ENCODE data around the gene C4BPB.

Gene C4BPB

DNA sequence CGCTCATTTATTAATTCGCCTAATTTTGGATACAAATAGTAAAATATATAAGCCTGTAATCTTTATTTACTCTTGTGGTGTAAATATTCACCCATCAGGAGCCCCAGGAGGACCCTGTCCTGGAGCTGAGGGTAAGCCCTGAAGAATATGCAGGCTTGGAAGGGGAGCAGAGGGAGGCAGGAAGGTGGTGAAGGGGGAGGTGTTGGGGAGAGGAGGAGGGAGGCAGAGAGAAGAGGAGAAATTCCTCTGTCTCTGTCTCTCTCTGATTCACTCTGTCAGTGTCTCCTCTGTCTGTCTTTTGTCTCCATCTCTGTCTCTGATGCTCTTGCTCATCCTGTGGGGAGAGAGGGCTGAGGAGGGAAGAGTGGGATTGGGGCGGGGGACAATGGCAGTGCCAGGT, 2.8 kb upstream of the C4BPB start:
- no peak overlapping the region for H3K27ac ChIP-seq
- TF ChIP-seq, protein P1, sequence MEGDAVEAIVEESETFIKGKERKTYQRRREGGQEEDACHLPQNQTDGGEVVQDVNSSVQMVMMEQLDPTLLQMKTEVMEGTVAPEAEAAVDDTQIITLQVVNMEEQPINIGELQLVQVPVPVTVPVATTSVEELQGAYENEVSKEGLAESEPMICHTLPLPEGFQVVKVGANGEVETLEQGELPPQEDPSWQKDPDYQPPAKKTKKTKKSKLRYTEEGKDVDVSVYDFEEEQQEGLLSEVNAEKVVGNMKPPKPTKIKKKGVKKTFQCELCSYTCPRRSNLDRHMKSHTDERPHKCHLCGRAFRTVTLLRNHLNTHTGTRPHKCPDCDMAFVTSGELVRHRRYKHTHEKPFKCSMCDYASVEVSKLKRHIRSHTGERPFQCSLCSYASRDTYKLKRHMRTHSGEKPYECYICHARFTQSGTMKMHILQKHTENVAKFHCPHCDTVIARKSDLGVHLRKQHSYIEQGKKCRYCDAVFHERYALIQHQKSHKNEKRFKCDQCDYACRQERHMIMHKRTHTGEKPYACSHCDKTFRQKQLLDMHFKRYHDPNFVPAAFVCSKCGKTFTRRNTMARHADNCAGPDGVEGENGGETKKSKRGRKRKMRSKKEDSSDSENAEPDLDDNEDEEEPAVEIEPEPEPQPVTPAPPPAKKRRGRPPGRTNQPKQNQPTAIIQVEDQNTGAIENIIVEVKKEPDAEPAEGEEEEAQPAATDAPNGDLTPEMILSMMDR (conservative IDR thresholded peaks at IDR 0.05), result no peak

- no peak overlapping the region for H3K27ac ChIP-seq
- TF ChIP-seq, protein P1 (conservative IDR thresholded peaks at IDR 0.05), result no peak
Observed at GRCh38 chr1:207088161-207088560, 499 bp upstream of the C4BPB start.

GRCh38 chr1:207089627-207090355, 1.1 kb downstream of the C4BPB start:
- no peak overlapping the region for H3K27ac ChIP-seq
- TF ChIP-seq, protein P1 (conservative IDR thresholded peaks at IDR 0.05), result no peak

DNA sequence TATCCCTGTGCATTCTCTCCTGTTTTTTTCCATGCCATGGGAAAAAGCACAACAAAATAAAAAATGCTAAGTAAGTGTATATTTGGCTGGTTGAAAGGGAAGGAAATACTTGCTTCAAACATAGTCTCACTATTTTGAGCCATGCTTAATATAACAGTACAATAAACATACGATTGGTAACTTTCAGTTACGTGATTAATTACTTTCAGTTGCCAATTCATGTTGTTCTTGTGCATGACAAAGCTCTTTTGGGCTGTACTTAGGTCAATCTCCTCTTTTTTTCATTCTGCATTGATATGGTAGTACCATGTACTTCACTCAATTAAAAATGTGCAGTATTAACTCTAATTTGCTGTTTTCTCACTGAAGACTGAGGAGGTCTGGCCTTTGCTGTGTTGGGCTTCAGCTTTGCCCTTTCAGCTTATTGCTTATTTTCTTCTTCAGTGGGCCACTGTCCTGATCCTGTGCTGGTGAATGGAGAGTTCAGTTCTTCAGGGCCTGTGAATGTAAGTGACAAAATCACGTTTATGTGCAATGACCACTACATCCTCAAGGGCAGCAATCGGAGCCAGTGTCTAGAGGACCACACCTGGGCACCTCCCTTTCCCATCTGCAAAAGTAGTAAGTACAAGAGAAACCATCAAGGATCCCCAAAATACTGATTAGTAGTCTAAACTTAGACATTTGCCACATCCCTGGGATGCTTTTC, 2.7 kb downstream of the C4BPB start:
- no peak overlapping the region for H3K27ac ChIP-seq
- TF ChIP-seq, protein P1 (conservative IDR thresholded peaks at IDR 0.05), result no peak

- H3K27ac ChIP-seq, result no peak overlapping the region
- TF ChIP-seq, protein P1 (conservative IDR thresholded peaks at IDR 0.05), result no peak
Observed at GRCh38 chr1:207093944-207094343, 5.3 kb downstream of the C4BPB start.

DNA sequence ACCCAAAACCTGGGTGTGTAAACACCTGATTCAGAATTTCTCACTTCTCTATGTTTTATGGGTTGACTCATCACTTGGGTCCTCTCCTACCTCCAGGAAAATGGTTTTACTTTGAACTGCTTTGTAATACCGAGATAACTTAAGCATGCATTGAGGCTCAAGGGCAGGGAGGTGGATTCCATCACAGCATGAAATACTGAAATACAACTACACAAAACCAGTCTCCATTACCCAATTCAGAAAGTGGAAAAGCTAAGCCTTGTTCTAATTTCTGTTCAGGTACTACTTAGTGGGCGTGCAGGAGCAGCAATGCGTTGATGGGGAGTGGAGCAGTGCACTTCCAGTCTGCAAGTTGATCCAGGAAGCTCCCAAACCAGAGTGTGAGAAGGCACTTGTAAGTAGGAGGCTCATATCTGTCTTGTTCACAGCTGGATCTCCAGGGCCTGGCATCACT, 9.2 kb downstream of the C4BPB start:
- TF ChIP-seq, protein P1 (conservative IDR thresholded peaks at IDR 0.05), result no peak
- H3K27ac ChIP-seq, result no peak overlapping the region

DNA sequence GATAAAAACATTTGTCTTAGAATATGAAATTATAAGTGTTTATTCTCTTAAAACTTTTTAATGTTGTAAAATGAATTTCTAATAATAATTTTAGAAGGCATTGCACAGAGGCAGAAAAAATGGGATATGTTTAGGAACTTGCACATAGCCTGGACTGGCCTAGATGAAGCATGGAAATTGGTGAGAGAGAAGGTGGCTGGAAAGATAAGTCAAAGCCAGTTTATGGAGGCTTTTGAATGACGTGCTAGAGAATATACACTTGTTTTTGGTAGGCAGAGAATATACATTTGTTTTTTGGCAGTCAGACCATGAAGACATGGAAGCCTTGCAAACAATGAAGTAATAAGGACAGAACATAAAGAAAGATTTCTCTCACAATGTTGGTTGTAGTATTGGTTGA, 13.1 kb downstream of the C4BPB start:
- TF ChIP-seq, protein P1 (conservative IDR thresholded peaks at IDR 0.05), result no peak
- H3K27ac ChIP-seq, result no peak overlapping the region

Measured in VCaP (cell line).